Lung microvascular endothelial cell (primary cell): ENCODE measurements around the gene NFIA. TPM values are rescaled to one million over a fixed set of nuclear protein-coding genes. Genes with fewer than 3 reads are reported as not detected.

ENCODE experiments used
- DNase-seq, 2 donors: peaks; one replicate each; pipeline versions ENCODE4 v3.0.0 to v3.0.0-alpha.2; 2010; ENCODE audit warnings: low read depth in 2 of 2
- total RNA-seq: library from RNA; depleted of rRNA; stranded (reverse); fragments of >200 nt; gene quantifications from 2 replicates; pipeline ENCODE4 v1.2.1, GENCODE V29; 2014

Gene NFIA
- total RNA-seq, 1 donor from 2014 or later, result 14.3 TPM

DNA sequence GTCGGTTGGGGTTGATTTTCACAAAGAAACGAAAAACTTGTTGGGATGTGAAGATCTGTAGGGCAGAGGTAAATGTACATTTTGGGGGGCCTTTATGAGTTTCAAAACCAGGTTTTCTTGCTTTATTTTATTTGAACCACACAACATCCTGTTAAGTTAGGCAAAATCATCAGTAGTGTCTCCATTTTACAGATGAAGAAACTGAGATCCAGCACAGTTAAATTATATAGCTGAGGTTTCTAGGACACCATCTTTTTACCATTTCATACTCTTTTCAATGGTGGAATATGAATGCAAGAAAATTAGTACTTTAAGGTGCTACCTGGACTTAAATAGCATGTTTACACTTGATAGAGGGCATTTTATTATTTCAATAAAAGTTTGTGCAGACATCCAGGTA lies 187.7 kb downstream of the NFIA start:
- DNase-seq, result no peak

DNA sequence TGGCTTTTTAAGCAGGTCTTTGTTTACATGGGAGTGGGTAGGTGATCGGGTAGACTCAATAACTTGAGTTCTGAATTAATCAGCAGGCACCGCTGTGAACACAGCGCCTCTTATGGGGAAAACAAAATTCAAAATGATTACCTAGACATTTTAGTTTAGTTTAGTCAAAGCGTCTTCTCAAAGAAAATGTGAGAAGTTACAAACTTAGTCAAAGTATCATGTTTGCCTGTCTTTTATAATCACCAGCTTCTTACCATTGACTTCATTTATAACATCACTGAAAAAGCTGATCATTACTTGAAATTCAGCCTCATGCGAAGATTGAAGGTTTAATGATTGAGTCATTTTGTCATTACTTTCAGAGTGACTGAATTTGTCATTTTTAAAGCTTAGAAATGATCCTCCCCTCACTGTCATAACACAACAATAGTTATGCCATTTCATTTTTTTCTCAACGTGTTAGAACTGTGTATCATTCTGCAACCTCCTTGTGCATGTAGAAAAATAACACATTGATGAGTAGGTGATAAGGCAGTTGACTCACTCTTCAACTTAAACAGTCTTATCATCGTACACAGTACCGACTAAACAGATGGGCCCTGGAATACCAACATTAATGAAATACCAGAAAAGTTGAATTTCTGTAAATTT lies 188.5 kb downstream of the NFIA start:
- DNase-seq, result peak in 1 of 2 donors; percentile 13

DNA sequence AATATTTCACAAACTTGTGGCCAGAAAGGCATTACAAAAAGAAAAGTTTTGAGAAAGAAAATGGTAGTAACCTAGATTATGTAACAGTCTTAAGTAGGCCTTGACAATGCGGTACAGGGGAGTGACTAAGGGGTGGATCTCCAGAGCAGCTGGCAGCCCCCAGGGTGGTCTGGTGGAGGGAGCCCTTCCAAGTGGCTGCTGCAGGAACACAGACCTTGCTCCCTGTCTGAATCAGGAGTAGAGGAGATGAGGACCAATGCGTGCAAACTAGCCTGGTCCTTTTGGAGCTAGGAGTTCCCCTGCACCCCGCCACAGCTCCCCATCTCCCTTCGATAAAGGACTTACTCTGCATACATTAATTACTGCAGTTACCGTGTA lies 189.0 kb downstream of the NFIA start:
- no peak for DNase-seq

DNA sequence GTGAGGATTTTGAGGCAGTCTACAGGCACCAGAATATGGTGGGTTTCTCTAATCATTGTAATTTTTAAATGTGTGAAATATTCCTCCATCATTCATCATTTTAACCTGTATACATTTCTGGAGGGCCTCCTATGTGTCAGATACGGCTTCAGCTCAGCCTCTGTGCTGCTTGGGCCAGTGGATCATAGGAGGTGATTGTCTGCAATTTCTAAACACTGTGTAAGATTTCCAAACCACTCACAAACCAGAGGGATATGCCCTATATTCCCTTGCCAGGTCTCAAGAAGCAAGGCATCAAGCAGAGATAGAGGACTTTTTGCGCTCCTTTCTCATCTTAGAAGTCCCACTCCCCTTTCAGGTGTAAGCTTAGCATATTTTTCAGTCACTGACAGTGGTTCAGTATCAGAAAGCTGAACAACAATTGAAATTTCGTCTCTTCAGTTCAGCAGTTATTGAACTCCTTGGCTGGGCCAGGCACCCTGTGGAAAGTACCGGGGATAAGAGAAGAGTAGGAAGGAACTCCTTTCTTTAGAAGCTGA lies 190.9 kb downstream of the NFIA start:
- DNase-seq, result no peak

DNA sequence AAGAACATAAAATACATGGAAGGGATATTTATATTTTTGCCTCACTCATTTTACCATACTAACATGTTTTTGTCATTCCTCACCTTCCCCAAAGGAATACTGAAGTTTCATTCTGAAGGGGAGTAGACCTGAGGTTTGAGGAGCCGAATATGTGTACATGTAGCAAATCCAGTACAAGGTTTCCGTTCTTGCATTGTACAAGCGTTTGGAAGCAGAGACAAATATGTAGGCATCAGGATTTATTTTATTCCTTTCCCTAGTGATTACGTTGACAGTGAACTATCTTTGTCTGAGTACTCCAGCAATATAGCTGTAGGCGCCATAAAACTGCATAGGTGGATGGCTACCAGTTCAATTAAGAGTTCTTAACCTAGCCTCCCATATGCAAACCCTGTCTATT lies 191.5 kb downstream of the NFIA start:
- DNase-seq, result no peak

DNA sequence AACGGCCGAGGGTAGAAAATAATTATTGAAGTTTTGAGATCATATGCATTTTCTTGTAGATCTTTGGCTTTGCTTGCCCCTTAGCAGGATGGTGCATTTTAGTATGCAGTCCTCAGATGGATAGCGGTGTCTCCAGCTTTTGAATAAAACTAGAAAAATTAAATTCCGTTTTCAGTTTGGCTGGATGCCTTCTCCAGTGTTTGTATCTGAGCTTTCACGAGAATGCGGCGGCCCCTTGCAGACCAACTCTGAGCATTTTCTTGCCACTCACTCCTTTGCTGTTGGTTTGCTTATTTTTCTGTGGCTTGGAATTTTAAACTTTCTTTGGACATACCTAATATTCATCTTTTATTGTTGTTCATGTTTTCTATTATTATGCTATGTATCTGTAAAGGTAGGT lies 192.6 kb downstream of the NFIA start:
- DNase-seq, result no peak

DNA sequence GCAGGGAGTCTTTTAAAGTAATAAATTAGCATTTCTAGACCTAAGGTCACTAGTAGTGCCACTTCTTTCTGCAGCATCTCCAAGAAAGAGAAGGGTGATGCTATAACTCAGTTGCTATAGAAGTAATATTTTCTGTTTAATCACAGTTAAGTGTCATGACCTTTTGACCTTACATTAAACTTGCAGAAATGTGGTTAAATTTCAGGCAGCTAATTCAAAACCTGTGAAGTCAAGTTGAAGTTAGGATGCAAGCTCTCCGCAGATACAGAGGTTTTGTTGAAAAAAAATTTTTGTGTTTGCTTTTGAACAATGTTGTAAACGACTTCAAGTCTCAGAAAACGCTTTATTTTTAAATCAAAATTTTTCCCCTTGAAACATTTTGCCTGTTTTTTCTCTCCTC lies 193.9 kb downstream of the NFIA start:
- DNase-seq, result no peak

DNA sequence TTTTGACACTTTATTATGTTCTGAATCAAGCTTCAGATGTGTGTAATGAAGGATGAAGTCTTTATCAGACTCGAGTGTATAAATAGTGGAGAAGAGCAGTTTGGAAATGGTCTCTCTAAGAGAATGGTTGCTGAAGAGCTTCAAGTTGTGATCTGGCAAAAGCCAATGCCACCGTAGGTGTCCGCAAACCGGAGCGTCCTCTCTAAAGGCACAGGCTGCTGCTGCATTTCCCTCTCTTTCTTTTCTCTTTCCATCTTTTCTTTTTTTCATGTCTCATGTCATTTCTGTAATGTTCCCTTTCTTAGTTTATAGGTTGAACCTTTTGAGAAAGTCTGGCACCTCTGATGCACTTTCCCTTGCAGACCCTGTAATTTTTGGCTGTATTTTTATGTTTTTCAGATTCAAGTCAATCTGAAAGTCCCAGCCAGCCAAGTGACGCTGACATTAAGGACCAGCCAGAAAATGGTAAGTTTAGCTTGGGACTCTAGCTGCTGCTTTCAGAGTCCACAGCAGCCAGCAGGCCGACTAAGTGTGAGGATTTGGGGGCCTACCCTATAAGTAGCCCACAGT lies 194.8 kb downstream of the NFIA start:
- DNase-seq, result no peak

DNA sequence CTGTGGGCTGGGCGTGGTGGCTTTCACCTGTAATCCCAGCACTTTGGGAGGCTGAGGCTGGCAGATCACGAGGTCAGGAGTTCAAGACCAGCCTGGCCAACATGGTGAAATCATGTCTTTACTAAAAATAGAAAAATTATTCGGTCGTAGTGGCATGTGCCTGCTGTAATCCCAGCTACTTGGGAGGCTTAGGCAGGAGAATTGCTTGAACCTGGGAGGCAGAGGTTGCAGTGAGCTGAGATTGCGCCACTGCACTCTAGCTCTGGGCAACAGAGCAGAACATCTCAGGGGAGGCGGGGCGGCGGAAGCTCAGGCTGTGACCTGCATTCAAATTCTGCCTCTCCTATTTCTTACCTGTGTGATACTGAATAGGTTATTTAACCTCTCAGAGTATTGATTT lies 196.1 kb downstream of the NFIA start:
- DNase-seq, result peak in 1 of 2 donors; percentile 32

DNA sequence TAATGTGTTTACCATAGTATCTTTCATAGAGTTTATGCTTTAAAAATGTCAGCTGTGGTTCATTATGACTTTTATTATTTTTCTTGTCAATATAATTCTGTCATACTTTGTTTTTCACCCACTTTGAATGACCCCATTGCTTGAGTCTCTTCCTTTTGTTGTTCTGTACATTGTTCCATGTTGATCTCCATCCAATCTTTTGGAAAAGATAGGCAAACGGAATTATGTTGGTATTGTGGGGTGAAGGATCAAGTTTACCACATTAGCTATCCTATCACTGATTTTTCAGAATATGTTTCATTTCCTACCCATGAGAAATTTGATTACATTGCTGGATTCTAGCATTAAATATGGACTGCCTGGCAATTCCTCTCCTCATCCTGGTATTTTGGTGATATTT lies 196.6 kb downstream of the NFIA start:
- DNase-seq, result peak in 1 of 2 donors; percentile 79

DNA sequence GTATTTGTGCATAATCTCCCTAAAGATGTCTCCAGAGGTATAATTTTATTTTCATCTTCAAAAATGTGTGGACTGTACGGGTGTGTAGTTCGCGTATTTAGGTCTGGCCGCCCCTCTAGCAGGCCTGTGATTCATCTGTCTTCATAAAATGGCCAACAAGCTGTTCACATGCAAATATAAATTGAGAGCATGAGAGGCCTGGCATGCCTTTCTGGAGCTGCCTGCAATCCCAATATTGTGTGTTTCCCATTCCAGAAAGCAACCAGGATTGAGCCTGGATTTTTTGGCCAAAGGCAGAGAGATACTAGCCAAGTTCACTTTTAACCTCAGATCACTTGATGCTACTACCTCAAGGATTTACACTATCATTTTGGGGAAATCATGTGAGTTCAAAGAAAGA lies 197.2 kb downstream of the NFIA start:
- DNase-seq, result peak in 1 of 2 donors; percentile 31

DNA sequence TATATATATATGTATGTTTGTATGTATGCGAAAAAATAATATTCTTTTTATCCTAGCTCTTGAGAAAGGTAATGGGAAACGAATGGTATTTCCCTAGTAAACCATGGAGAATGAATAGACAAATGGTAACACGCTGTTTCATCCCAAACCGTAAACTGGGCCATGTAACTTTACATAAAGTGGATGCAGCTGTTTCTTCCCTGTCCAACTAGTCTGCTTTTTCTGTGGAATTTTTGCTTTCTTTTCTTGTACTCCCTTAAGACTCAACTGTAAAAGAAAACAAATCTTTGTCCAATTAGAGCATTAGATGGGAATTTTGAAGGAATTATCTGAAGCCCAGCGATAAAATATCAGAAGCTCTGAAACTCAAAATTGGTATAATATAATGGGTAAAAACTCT lies 198.1 kb downstream of the NFIA start:
- DNase-seq, result no peak

DNA sequence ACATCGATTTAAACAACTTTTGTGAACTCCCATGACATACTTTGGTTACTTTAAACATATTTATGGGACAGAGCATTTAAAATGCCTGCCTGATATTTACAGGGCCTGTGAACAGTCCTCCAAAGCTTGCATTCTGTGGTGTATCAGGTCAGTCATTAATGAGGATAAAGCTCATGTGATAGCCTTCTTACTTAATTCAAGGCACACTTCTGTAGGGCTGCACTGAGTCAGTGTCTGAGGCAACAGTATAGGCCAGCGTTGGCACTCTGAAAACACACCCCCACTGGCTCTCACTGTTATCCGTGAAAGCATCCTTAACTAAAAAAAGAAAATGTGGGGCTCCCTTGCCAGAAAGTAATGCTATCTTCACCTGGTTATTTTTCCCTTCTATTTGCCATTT lies 200.0 kb downstream of the NFIA start:
- DNase-seq, result no peak

DNA sequence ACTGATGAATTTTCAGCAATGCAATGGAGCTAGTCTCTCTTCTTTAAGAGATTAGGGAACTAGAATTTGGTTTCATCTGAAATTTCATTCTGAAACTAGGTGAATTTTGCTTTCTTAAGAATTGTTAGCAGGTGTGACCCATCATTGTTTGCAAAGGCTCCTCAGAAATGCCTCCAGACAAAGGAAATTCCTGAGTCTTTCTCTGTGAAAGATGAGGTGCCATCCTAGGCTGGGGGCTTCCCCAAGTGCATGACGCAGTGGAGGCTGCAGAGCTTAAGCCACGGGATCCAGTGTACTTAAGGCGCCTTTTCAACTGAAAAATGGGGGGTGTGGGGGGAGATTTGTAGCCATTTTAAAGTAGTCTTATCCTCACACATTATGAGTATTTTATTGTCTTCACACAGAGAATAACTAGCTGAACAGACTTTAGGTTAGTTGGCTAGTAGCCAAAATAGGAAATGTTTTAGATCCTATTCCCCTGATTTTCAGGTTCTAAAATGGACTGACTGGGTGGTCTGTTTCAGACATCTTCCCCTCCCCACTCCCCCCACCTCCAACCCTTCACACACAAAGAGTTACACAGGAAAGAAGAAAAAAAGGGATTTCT lies 202.0 kb downstream of the NFIA start:
- peak in 1 of 2 donors; percentile 26 for DNase-seq

DNA sequence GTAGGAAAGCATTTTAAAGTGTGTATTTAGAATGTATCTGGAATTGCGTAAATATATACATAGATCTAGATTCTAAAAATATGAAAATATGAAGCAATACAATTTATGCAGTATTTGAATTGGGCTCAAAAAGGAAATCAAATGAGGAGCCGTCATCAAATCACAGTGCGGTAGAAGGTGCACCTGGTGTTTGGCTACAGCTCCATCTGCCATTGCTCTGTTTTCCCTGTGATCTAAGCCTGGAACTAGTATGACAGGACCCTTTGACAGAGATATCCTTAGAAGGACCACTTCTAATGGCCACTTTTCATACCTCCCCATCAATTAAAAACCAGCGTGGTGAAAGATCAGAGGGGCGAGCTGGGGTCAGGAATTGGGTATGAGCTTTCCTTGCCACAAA lies 202.6 kb downstream of the NFIA start:
- DNase-seq, result no peak

DNA sequence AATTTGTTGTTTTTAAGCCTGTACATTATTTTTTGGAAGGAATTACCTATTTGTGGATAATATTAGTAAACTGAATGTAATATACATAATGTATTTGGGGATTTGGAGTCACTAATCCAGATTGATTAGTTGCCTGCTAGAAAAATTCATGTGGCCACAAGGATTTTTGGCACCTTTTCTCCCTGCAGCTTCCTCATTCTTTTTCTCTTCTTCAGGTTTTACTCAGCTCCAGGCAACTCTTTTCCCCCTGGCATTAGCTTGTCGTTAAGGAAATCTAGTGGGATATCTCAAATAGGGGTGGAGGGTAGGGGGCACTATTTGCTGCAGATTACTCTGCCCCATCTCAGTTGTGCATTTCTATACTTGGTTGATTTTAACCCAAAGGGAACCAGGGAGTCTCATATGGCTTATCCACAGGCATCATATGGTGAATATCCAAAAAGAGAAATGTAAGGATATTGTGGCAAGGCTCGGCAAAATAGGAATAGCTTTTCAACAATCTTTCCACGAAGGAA lies 203.1 kb downstream of the NFIA start:
- no peak for DNase-seq

DNA sequence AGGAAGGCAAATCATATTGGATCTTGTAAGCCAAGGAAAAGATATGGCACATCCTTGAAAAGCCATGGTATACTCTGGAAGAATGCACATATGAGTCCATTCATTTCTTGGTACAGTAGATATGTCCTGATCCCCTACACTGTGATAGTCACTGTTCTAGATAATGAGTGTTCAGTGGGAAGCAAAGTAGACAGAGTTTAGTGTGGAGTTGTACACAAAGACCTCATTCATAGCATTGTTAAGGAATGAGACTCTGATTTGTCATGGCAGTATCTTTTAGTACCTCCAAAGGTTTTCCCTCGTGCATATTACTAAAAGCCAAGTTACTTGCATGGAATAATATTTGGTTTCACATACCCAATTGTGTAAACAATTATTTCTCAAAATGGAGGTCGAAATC lies 204.7 kb downstream of the NFIA start:
- DNase-seq, result peak in 1 of 2 donors; percentile 7

DNA sequence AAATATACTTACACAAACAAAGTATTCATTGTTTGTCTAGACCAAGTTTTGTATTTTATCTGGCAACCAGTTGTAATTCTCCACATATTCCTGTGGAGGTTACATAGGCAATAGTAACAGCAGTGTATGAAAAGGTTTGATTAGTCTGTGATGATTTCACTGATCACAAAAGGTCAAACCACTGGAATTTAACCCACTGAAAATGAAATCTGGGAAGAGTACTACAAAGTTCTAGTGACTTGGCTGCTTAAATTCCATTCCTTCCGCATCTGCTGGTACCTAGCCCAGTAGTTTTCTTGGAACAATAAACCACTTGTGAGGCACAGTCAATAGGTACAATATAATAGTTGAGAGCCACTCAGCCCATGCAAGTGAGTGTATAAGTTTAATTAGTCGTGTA lies 205.4 kb downstream of the NFIA start:
- peak; percentile 72 to 84 for DNase-seq

DNA sequence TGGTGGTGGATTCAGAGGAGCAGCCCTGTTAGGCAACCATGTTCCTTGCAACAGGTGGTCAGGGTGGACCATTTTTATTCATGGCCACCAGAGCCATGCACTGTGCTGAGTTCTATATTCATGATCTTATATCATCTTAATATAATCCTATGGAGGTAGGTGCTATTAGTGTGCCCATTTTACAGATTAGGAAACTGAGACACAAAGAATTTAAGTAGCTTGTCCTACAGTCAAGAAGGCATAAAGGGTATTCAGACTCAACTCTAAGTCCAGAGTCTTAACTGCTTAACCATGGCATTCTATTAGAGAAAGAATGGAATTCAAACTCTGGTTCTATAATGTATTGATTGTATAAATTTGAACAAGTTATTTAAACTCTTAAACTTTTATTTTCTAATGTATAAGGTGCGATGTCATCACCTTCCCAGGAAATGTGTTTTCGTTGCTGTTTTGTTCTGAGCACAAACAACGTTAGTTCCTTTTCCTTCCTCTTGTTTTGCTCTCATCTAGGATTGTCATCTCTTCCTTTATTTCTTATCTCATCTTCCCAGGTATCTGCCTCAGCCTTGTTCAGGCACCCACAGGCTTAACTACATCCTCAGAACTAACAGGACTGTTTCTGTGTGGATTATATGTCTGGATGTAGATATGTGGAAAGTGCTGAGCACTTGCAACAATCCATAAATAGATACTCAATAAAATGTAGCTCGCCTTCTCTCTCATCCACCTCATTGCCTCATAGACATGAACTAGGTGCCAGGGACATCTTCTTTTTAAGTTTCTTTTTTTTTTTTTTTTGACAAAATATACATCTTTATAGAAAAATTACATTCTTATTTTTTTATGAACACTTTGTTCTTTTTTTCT lies 207.1 kb downstream of the NFIA start:
- DNase-seq, result peak; percentile 17 to 66

DNA sequence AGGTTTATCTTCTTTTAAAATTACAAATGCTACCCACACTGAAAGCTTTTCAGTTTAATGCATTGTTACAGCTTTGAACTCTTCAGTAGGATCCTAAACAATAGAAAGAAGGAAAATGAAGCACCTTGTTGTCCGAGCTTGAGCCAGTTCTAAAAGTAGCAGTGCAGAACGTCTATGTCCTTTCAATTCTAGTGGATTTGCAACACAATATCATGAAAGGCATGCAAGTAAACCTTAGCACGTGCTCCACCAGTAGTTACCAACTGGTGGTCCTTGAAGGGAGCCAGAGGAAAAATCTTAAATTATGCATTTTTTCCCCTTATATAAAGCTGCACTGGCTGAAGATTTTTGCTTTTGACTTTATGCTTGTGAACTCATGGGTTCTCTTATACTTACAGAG lies 208.2 kb downstream of the NFIA start:
- DNase-seq, result no peak

DNA sequence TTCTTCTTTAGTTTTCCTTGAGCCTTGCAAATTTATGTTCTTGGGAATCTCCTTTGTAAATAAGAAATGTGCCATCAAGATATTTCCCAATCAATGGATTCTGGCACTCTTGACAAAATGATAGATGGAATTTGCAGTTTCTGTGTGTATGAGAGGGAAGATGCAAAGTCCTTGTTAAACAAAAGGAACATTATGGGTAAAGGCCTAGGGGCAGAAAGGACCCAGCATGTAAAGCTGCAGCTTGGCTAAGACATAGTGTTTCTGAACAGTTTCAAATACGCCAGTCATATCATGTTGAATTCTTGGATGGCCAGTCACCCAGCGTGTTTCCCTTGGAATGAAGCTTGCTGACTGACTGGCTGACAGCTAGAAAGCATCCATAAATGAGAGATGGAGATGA lies 210.8 kb downstream of the NFIA start:
- DNase-seq, result no peak

DNA sequence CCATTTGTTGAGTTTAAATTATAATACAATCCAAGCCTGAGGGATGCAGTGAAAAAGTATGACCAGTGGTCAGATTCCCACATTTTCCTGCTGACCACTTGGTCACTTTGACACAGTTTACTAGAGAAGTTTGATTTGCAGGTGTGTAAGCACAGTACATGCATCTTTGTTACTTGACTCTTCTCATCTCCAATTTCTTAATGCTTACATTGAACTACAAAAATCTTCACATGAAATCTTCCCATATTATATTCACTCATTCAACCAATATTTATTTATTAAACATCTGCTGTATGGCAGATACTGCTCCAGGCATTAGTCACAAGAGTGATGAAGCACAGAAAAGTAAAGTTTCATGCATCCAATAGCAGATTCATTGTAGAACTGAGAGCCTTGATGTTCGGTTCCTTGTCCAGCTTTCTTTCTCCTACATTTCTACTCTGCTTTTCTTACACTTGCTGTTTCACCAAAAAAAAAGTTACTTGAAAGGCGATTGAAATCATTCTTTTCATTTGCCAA lies 211.7 kb downstream of the NFIA start:
- no peak for DNase-seq
